ENCODE results near the gene PARD3. TPM values are rescaled to one million over a fixed set of nuclear protein-coding genes. Genes with fewer than 3 reads are reported as not detected.
A peak's percentile ranks its signal among the peaks of the same experiment; 100 is the strongest.

PARD3 gene
- total RNA-seq, 1 donor from 2014 or later: 35.4 TPM

- FAIRE-seq (peak; percentile 5), DNase-seq (ENCODE audit: low read depth) (no peak)
- Histone ChIP-seq H3K4me1 (ENCODE audit: insufficient read depth, low read length) (no peaks in the 10 kb centered on the region), H3K9me3 (ENCODE audit: insufficient read depth, low read depth, low read length) (no peaks in the 10 kb centered on the region), H3K9ac (ENCODE audit: low read length) (no peak overlapping the region), H3K36me3 (ENCODE audit: insufficient read depth, low read length) (no peaks in the 10 kb centered on the region), H3K27me3 (ENCODE audit: insufficient read depth, low read length) (no peaks in the 10 kb centered on the region), H3K27ac (ENCODE audit: low read depth, low read length) (no peak overlapping the region), H4K20me1 (ENCODE audit: insufficient read depth, low read length) (no peaks in the 10 kb centered on the region), H3K4me3 (ENCODE audit: insufficient read depth, low read depth, low read length) (no peak overlapping the region), H3K4me2 (ENCODE audit: low read length) (no peak overlapping the region), H2AFZ (ENCODE audit: low read depth, low read length) (no peak overlapping the region), H3K79me2 (ENCODE audit: insufficient read depth, low read length) (no peaks in the 10 kb centered on the region)
- H3K4me1 Mint-ChIP-seq (ENCODE audit: low read depth, unreplicated experiment): peaks cover 5% of the 10 kb centered on the region
- H3K36me3 Mint-ChIP-seq (ENCODE audit: low read depth, unreplicated experiment): peaks cover 2% of the 10 kb centered on the region
- no peaks in the 10 kb centered on the region for H3K27me3 Mint-ChIP-seq (ENCODE audit: low read depth, unreplicated experiment)
- no peaks in the 10 kb centered on the region for H3K9me3 Mint-ChIP-seq (ENCODE audit: unreplicated experiment)
- no peak overlapping the region for H3K4me3 Mint-ChIP-seq (ENCODE audit: unreplicated experiment)
- H3K27ac Mint-ChIP-seq (ENCODE audit: unreplicated experiment): no peak overlapping the region
- TF ChIP-seq, protein P1, sequence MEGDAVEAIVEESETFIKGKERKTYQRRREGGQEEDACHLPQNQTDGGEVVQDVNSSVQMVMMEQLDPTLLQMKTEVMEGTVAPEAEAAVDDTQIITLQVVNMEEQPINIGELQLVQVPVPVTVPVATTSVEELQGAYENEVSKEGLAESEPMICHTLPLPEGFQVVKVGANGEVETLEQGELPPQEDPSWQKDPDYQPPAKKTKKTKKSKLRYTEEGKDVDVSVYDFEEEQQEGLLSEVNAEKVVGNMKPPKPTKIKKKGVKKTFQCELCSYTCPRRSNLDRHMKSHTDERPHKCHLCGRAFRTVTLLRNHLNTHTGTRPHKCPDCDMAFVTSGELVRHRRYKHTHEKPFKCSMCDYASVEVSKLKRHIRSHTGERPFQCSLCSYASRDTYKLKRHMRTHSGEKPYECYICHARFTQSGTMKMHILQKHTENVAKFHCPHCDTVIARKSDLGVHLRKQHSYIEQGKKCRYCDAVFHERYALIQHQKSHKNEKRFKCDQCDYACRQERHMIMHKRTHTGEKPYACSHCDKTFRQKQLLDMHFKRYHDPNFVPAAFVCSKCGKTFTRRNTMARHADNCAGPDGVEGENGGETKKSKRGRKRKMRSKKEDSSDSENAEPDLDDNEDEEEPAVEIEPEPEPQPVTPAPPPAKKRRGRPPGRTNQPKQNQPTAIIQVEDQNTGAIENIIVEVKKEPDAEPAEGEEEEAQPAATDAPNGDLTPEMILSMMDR (IDR thresholded peaks at IDR 0.05; ENCODE audit: insufficient read depth, low read depth, low read length): no peak
- TF ChIP-seq EZH2 (IDR thresholded peaks at IDR 0.05; ENCODE audit: insufficient read depth, low read length): no peak
Observed at GRCh38 chr10:34374356-34375045, 440.6 kb downstream of the PARD3 start.

DNA sequence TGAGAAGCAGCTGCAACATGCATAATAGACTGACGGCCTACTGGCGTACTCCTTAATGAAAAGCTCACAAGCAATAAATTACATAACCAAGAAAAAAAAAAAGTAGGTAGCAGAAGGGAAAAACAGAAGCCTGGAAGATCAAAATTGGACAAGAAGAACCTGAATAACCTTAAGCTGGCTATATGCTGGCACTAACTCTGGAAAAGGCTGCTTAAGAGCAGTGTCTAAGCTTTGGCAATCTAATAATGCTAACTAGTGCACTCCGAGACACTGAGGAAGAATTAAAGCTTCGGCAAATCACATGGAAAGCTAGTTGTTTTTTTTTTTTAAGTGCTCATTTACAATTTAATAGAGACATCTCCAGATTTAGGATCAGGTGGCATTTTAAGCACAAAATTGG, 441.9 kb downstream of the PARD3 start:
- Histone ChIP-seq H3K27me3 (ENCODE audit: insufficient read depth, low read length) (no peaks in the 10 kb centered on the region), H3K9me3 (ENCODE audit: insufficient read depth, low read depth, low read length) (no peaks in the 10 kb centered on the region), H3K27ac (ENCODE audit: low read depth, low read length) (no peak overlapping the region), H2AFZ (ENCODE audit: low read depth, low read length) (no peak overlapping the region), H3K36me3 (ENCODE audit: insufficient read depth, low read length) (no peaks in the 10 kb centered on the region), H3K79me2 (ENCODE audit: insufficient read depth, low read length) (no peaks in the 10 kb centered on the region), H3K4me2 (ENCODE audit: low read length) (no peak overlapping the region), H3K4me3 (ENCODE audit: insufficient read depth, low read depth, low read length) (no peak overlapping the region), H4K20me1 (ENCODE audit: insufficient read depth, low read length) (no peaks in the 10 kb centered on the region), H3K4me1 (ENCODE audit: insufficient read depth, low read length) (no peaks in the 10 kb centered on the region), H3K9ac (ENCODE audit: low read length) (no peak overlapping the region)
- Mint-ChIP-seq H3K36me3 (ENCODE audit: low read depth, unreplicated experiment) (peaks cover 3% of the 10 kb centered on the region), H3K27me3 (ENCODE audit: low read depth, unreplicated experiment) (no peaks in the 10 kb centered on the region), H3K27ac (ENCODE audit: unreplicated experiment) (peak overlapping the region; percentile 26), H3K4me3 (ENCODE audit: unreplicated experiment) (no peak overlapping the region), H3K4me1 (ENCODE audit: low read depth, unreplicated experiment) (peaks cover 5% of the 10 kb centered on the region), H3K9me3 (ENCODE audit: unreplicated experiment) (no peaks in the 10 kb centered on the region)
- no peak for TF ChIP-seq EZH2 (IDR thresholded peaks at IDR 0.05; ENCODE audit: insufficient read depth, low read length)
- TF ChIP-seq, protein P1 (IDR thresholded peaks at IDR 0.05; ENCODE audit: insufficient read depth, low read depth, low read length): no peak
- DNase-seq (ENCODE audit: low read depth) (no peak), FAIRE-seq (no peak)

DNA sequence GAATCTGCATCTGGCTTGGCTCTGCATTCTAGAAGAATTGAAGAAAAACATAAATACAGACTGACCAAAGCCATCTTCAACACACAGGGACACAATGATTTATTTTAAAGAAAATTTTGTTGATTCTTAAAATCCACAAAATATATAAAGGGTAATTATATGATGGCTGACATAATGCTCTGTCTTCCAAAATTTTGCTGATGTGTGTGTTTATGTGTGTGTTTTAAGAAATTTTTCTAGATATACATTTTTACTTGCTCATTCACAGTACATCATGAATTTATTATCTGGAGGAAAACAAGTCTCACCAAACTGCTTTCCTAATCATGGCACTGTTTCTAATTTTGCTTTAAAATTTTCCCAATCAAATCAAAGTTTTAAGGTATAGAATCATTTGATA, 442.6 kb downstream of the PARD3 start:
- FAIRE-seq: no peak
- no peak overlapping the region for H2AFZ ChIP-seq (ENCODE audit: low read depth, low read length)
- no peaks in the 10 kb centered on the region for H3K79me2 ChIP-seq (ENCODE audit: insufficient read depth, low read length)
- TF ChIP-seq, protein P1 (IDR thresholded peaks at IDR 0.05; ENCODE audit: insufficient read depth, low read depth, low read length): no peak
- no peak for TF ChIP-seq EZH2 (IDR thresholded peaks at IDR 0.05; ENCODE audit: insufficient read depth, low read length)
- H3K4me3 ChIP-seq (ENCODE audit: insufficient read depth, low read depth, low read length): no peak overlapping the region
- Mint-ChIP-seq H3K27ac (ENCODE audit: unreplicated experiment) (no peak overlapping the region), H3K36me3 (ENCODE audit: low read depth, unreplicated experiment) (peaks cover 5% of the 10 kb centered on the region), H3K4me3 (ENCODE audit: unreplicated experiment) (no peak overlapping the region), H3K4me1 (ENCODE audit: low read depth, unreplicated experiment) (peaks cover 5% of the 10 kb centered on the region), H3K27me3 (ENCODE audit: low read depth, unreplicated experiment) (no peaks in the 10 kb centered on the region), H3K9me3 (ENCODE audit: unreplicated experiment) (no peaks in the 10 kb centered on the region)
- H4K20me1 ChIP-seq (ENCODE audit: insufficient read depth, low read length): no peaks in the 10 kb centered on the region
- no peak overlapping the region for H3K9ac ChIP-seq (ENCODE audit: low read length)
- no peak overlapping the region for H3K4me2 ChIP-seq (ENCODE audit: low read length)
- no peak overlapping the region for H3K27ac ChIP-seq (ENCODE audit: low read depth, low read length)
- no peaks in the 10 kb centered on the region for H3K36me3 ChIP-seq (ENCODE audit: insufficient read depth, low read length)
- no peak for DNase-seq (ENCODE audit: low read depth)
- H3K9me3 ChIP-seq (ENCODE audit: insufficient read depth, low read depth, low read length): no peaks in the 10 kb centered on the region
- no peaks in the 10 kb centered on the region for H3K27me3 ChIP-seq (ENCODE audit: insufficient read depth, low read length)
- H3K4me1 ChIP-seq (ENCODE audit: insufficient read depth, low read length): no peaks in the 10 kb centered on the region

All from astrocyte (in vitro differentiated cells and primary cell).